ENCODE results near the gene ADGRF5. TPM values are rescaled to one million over a fixed set of nuclear protein-coding genes. Genes with fewer than 3 reads are reported as not detected.

ADGRF5 gene, protein sequence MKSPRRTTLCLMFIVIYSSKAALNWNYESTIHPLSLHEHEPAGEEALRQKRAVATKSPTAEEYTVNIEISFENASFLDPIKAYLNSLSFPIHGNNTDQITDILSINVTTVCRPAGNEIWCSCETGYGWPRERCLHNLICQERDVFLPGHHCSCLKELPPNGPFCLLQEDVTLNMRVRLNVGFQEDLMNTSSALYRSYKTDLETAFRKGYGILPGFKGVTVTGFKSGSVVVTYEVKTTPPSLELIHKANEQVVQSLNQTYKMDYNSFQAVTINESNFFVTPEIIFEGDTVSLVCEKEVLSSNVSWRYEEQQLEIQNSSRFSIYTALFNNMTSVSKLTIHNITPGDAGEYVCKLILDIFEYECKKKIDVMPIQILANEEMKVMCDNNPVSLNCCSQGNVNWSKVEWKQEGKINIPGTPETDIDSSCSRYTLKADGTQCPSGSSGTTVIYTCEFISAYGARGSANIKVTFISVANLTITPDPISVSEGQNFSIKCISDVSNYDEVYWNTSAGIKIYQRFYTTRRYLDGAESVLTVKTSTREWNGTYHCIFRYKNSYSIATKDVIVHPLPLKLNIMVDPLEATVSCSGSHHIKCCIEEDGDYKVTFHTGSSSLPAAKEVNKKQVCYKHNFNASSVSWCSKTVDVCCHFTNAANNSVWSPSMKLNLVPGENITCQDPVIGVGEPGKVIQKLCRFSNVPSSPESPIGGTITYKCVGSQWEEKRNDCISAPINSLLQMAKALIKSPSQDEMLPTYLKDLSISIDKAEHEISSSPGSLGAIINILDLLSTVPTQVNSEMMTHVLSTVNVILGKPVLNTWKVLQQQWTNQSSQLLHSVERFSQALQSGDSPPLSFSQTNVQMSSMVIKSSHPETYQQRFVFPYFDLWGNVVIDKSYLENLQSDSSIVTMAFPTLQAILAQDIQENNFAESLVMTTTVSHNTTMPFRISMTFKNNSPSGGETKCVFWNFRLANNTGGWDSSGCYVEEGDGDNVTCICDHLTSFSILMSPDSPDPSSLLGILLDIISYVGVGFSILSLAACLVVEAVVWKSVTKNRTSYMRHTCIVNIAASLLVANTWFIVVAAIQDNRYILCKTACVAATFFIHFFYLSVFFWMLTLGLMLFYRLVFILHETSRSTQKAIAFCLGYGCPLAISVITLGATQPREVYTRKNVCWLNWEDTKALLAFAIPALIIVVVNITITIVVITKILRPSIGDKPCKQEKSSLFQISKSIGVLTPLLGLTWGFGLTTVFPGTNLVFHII (N-terminal part only)
- not detected for total RNA-seq
- 0 to 0.12 reads per million in 2 donors for total RNA-seq

DNA sequence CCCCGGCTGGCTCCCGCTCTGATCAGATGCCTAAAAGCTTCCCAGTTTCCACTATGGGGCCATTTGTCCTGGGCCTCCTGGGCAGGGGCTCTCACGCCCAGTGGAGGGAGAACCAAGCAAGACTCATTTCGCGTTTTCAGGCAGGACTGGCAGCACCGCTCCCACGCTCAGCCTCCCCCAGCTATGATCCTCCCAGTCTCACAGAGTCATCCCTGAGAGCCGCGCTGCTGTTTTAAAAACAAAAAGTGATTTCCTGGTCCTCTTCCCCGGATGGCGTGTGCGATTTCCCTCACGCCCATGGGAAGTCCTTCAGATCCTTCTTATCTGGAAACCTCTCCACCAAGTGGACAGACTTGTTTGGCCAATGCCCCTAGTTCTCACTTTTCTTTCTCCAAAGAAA lies at the start of gene ADGRF5:
TSS of gene ADGRF5 (minus strand) at position 208 of the 400 bp plus-strand sequence. CDS start 15,176 bp downstream, outside the sequence.
- Mint-ChIP-seq H3K36me3 (ENCODE audit: low read depth) (peaks cover 3% of the 10 kb centered on the region), H3K27ac (no peak within 1 kb of the TSS), H3K4me3 (no peak within 1 kb of the TSS), H3K4me1 (no peaks in the 10 kb centered on the region), H3K27me3 (peaks cover 20% of the 10 kb centered on the region)
- ATAC-seq (no peak), DNase-seq (no peak)
- no peaks in the 10 kb centered on the region for H3K9me3 ChIP-seq (ENCODE audit: control insufficient read depth, low read length, poor library complexity, severe bottlenecking)

DNA sequence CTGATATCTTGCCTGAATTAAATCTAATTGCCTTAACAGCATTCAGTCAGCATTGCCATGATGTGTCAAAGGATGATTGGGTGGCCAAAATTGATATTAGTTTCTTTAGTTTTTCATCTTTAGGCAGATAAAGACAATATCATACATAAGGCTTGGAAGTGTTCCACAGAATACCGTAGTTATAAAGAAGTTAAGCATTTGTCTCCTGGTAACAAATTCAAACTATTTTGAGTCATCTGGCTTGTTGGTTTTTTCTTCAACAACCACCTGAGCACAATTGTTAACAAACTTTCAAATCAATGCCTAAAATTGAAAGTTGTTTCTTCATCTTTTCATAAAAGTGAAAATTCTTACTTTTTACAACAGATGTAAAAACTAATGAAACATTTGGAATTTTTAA lies 47.5 kb upstream of the ADGRF5 start:
- ATAC-seq = no peak
- no peaks in the 10 kb centered on the region for H3K36me3 Mint-ChIP-seq (ENCODE audit: low read depth)
- H3K4me3 Mint-ChIP-seq = no peak overlapping the region
- H3K9me3 ChIP-seq (ENCODE audit: control insufficient read depth, low read length, poor library complexity, severe bottlenecking) = no peaks in the 10 kb centered on the region
- H3K27me3 Mint-ChIP-seq = peaks cover 11% of the 10 kb centered on the region
- no peak for DNase-seq
- no peaks in the 10 kb centered on the region for H3K4me1 Mint-ChIP-seq
- no peak overlapping the region for H3K27ac Mint-ChIP-seq

DNA sequence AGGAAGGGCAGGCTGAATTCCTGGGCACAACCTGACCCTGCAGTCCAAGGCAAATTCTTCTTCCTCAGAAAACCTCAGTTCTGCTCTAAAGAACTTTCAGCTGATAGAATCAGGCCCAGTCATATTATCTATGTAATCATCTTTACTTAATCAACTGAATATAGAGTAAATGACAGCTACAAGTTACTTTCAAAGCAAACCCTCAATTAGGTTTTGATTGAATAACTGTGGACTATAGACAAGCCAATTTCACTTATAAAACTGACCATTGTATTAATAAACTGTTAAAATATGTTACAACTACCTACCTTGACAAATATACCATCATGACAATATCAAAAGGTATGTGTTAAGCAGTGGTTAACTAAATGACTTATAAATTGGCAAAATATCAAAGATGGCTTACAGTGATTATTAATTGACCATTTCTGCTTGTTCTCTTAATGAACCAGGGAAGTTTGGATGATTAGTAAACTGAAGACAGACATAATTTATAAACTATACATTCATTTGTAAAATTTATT lies 46.1 kb upstream of the ADGRF5 start:
- DNase-seq (no peak), ATAC-seq (no peak)
- no peaks in the 10 kb centered on the region for H3K4me1 Mint-ChIP-seq
- no peaks in the 10 kb centered on the region for H3K9me3 ChIP-seq (ENCODE audit: control insufficient read depth, low read length, poor library complexity, severe bottlenecking)
- H3K27me3 Mint-ChIP-seq = peaks cover 11% of the 10 kb centered on the region
- no peaks in the 10 kb centered on the region for H3K36me3 Mint-ChIP-seq (ENCODE audit: low read depth)
- H3K27ac Mint-ChIP-seq = no peak overlapping the region
- no peak overlapping the region for H3K4me3 Mint-ChIP-seq

DNA sequence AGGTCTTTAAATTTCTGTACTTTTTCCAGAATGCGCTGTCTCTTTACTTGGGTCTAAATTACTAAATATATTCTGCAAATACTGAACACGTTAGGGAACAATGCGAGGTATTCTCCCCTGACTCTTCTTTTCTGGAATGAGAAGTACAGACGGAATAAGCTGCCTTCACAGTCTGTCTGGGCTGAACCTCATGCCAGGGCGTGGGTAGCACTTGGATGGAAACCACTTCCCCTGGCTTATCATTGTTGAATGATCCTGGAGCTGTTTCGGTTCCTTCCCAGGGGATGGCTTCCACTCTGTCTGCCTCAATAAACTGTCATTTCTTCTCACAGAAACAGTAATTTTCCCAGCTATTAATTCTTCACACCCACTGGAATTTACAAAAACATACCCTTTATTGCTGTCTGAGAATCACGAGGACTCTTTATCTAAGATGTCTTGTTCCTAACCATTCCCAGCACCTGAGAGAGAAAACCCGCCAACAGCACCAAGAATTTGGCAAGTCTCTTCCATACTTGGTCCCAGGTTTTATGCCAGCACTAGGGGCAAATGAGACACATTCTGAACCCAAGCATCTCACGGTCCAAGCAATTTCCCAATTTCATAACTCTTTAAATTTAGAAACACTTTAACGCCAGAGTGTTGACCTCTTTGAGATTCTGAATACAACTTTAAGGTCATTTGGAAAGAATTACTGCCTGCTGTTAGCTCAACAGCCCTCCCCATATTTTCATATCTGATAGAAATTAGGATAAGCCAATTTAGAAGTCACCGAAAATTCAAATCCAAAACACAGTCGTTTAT lies 43.2 kb upstream of the ADGRF5 start:
- no peaks in the 10 kb centered on the region for H3K4me1 Mint-ChIP-seq
- ATAC-seq (no peak), DNase-seq (no peak)
- no peaks in the 10 kb centered on the region for H3K9me3 ChIP-seq (ENCODE audit: control insufficient read depth, low read length, poor library complexity, severe bottlenecking)
- H3K4me3 Mint-ChIP-seq = no peak overlapping the region
- no peak overlapping the region for H3K27ac Mint-ChIP-seq
- no peaks in the 10 kb centered on the region for H3K36me3 Mint-ChIP-seq (ENCODE audit: low read depth)
- H3K27me3 Mint-ChIP-seq = peaks cover 4% of the 10 kb centered on the region

DNA sequence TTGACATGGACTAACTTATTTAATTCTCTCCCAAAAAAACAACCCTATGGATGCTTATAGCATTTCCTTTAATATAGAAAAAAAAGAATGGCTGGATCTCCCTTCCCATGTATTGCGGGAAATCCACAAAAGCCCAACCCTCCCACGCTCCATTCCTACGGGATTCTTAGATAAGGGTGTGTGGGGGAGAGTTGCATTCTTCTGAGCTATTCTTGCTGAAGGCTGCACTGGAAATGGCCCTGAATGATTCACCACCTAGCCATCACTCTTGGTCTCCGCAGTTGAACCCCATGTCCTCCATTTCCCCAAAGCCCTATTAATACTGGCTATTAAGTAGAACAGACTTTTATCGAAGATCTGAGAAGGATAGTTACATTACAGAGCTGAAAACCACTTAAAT lies 41.9 kb upstream of the ADGRF5 start:
- DNase-seq (no peak), ATAC-seq (no peak)
- Mint-ChIP-seq H3K4me1 (no peaks in the 10 kb centered on the region), H3K4me3 (no peak overlapping the region), H3K27me3 (peaks cover 4% of the 10 kb centered on the region), H3K36me3 (ENCODE audit: low read depth) (no peaks in the 10 kb centered on the region), H3K27ac (no peak overlapping the region)
- H3K9me3 ChIP-seq (ENCODE audit: control insufficient read depth, low read length, poor library complexity, severe bottlenecking) = no peaks in the 10 kb centered on the region

DNA sequence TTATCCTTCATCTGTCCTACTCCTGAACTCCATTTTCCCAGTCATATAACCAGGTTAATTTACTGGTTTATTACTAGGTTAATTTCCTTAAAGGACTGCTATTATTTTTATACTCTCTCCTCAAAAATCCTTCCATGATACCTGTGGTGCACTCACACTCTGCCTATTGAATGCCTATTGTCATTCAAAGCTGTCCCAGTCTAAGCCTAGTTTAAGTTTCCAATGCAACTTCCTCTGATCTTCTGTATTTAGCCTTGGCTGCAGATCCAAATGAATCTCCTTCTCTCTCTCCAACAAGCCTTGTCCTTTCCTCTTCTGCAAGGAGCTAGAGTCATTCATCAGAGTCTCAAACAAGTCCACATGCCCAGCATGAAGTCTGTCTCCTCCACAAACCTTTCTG lies 41.3 kb upstream of the ADGRF5 start:
- no peak for ATAC-seq
- Mint-ChIP-seq H3K27ac (no peak overlapping the region), H3K27me3 (peaks cover 4% of the 10 kb centered on the region), H3K4me1 (no peaks in the 10 kb centered on the region), H3K4me3 (no peak overlapping the region), H3K36me3 (ENCODE audit: low read depth) (no peaks in the 10 kb centered on the region)
- H3K9me3 ChIP-seq (ENCODE audit: control insufficient read depth, low read length, poor library complexity, severe bottlenecking) = no peaks in the 10 kb centered on the region
- no peak for DNase-seq

DNA sequence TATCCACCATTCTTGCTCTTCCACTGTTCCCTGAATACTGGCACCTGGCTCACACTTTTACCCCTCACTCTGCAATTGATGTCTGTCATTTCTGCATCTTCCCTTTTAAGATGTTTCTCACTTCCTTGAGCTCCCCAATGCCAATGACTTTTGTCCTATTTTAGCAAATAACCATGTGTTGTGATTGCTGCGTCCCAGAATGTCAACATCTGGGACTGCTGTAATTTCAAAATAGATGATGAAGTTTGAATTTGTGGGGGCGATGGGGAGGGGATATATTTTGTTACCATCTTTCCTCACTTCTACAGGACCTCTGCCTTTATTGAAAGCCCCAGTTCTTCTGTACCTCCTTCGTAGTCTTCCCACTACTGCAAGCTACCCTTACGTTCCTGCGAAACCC lies 40.0 kb upstream of the ADGRF5 start:
- no peaks in the 10 kb centered on the region for H3K36me3 Mint-ChIP-seq (ENCODE audit: low read depth)
- no peaks in the 10 kb centered on the region for H3K4me1 Mint-ChIP-seq
- H3K9me3 ChIP-seq (ENCODE audit: control insufficient read depth, low read length, poor library complexity, severe bottlenecking) = no peaks in the 10 kb centered on the region
- DNase-seq (no peak), ATAC-seq (no peak)
- H3K27me3 Mint-ChIP-seq = peaks cover 9% of the 10 kb centered on the region
- no peak overlapping the region for H3K4me3 Mint-ChIP-seq
- no peak overlapping the region for H3K27ac Mint-ChIP-seq

DNA sequence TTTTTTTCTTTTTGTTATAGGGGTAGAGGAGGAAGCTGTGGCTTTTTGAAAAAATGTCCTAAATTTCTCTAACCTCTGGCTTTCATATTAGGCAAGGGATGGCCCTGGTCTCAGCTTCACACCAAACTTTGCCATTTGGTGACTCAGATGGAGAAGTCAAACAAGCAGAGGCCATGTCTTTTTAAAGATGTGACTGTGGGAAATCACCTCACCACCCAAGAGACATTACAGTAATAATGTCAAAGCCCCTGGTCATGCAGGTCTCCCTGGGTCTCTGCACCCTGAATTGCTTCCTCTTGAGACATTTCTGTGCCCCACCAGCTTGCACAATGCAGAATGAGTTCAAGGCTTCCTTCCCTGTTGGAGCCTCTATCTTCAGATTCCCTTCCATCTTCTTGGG lies 39.5 kb upstream of the ADGRF5 start:
- H3K27me3 Mint-ChIP-seq = peaks cover 10% of the 10 kb centered on the region
- H3K4me1 Mint-ChIP-seq = no peaks in the 10 kb centered on the region
- no peak for ATAC-seq

DNA sequence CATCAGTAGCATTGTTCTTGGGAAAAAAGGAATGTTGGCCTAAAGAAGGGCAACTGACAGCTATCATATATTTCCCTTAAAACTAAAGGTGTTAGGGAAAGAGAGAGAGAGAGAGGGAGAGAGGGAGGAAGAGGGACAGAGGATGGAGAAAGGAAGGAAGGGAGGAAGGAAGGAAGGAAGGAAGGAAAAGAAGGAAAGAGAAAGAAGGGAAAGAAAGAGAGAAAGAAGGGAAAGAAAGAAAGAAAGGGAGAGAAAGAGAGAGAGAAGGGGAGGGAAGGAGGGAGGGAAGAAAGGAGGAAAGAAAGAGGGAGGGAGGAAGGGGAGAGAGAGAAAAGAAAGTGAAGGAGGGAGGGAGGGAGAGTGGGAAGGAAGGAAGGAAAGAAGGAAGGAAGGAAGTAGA lies 37.7 kb upstream of the ADGRF5 start:
- Mint-ChIP-seq H3K4me3 (no peak overlapping the region), H3K4me1 (no peaks in the 10 kb centered on the region), H3K36me3 (ENCODE audit: low read depth) (no peaks in the 10 kb centered on the region), H3K27me3 (peaks cover 21% of the 10 kb centered on the region), H3K27ac (no peak overlapping the region)
- DNase-seq (no peak), ATAC-seq (no peak)
- H3K9me3 ChIP-seq (ENCODE audit: control insufficient read depth, low read length, poor library complexity, severe bottlenecking) = no peaks in the 10 kb centered on the region

More for the DNA sequence above, 39.5 kb upstream of the ADGRF5 start:
- H3K4me3 Mint-ChIP-seq = no peak overlapping the region
- no peaks in the 10 kb centered on the region for H3K36me3 Mint-ChIP-seq (ENCODE audit: low read depth)
- H3K27ac Mint-ChIP-seq = no peak overlapping the region
- no peaks in the 10 kb centered on the region for H3K9me3 ChIP-seq (ENCODE audit: control insufficient read depth, low read length, poor library complexity, severe bottlenecking)
- no peak for DNase-seq

DNA sequence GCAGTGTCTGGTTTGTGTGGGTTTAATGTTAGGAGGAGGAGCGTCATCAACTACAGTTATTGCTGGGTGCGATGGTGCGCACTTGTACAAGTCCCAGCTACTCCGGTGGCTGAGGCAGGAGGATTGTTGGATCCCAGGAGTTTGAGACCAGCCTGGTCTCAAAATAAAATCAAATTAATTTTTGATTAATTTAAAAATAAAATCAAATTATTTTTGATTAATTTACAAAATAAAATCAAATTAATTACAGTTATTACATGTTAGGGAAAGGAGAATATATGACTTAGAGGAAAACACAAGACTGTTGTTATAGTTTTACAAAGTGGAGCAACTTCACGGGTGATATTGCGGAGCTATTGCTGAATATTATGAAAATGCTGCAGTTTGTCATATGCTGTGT lies 34.7 kb upstream of the ADGRF5 start:
- H3K9me3 ChIP-seq (ENCODE audit: control insufficient read depth, low read length, poor library complexity, severe bottlenecking) = no peaks in the 10 kb centered on the region
- H3K4me1 Mint-ChIP-seq = no peaks in the 10 kb centered on the region
- no peak for ATAC-seq
- H3K4me3 Mint-ChIP-seq = no peak overlapping the region
- no peak for DNase-seq
- H3K27ac Mint-ChIP-seq = no peak overlapping the region
- peaks cover 44% of the 10 kb centered on the region for H3K27me3 Mint-ChIP-seq
- no peaks in the 10 kb centered on the region for H3K36me3 Mint-ChIP-seq (ENCODE audit: low read depth)

DNA sequence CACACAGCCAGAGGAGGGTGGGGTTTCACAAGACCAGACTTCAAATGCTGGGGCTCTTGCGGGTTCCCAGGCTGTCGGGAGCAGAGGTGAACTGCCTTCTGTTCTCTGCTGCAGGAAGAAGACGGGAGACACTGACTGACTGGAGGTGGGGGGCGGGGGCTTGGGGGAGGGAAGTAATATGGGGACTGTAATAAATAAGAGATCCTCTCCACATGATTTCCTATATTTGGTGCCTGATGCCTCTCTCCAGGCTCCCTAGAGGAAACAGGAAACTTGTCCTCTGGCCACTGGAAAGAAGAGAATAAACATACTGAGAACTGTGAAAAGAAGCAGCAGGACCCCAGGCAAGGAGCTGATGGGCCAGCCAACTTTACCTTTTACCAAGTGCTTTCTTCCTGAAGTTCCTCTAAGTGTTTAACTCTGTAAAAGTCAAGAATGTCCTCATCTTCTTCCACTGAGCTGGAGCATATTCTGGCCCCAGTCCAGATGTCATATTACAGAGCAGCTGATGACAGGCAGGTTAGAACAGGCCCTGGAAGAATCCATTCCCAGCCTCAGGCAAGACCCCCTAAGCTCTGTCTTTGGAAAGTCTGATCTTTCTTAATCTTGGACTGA lies 33.2 kb upstream of the ADGRF5 start:
- H3K4me3 Mint-ChIP-seq = no peak overlapping the region
- ATAC-seq (no peak), DNase-seq (no peak)
- no peaks in the 10 kb centered on the region for H3K36me3 Mint-ChIP-seq (ENCODE audit: low read depth)
- peaks cover 44% of the 10 kb centered on the region for H3K27me3 Mint-ChIP-seq
- no peak overlapping the region for H3K27ac Mint-ChIP-seq
- no peaks in the 10 kb centered on the region for H3K9me3 ChIP-seq (ENCODE audit: control insufficient read depth, low read length, poor library complexity, severe bottlenecking)
- H3K4me1 Mint-ChIP-seq = no peaks in the 10 kb centered on the region

DNA sequence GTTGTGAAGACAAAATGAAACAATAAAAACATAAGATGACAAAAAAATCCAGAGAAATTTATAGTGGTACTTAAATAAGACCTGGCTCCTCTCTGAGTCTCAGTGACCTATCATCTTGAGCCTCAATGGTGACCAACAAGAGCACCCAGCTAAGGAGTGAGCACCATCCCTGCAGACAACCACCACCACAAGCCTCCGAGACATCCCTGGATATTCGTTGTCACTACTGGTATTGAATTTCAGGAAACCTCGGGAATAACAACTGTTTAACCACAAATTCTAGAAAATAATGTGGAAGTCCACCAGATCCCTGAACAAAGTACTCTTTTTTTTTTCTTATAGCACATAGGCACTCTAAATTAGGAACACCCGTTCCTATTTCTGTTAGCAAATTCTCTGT lies 32.2 kb upstream of the ADGRF5 start:
- Mint-ChIP-seq H3K36me3 (ENCODE audit: low read depth) (no peaks in the 10 kb centered on the region), H3K27ac (no peak overlapping the region), H3K4me1 (no peaks in the 10 kb centered on the region), H3K4me3 (no peak overlapping the region), H3K27me3 (peaks cover 44% of the 10 kb centered on the region)
- ATAC-seq = no peak
- DNase-seq = no peak
- no peaks in the 10 kb centered on the region for H3K9me3 ChIP-seq (ENCODE audit: control insufficient read depth, low read length, poor library complexity, severe bottlenecking)

Measured in T-helper 17 cell (primary cell).